Measurements from ENCODE around the gene MAT1A. TPM values are rescaled to one million over a fixed set of nuclear protein-coding genes. Genes with fewer than 3 reads are reported as not detected.
A peak's percentile ranks its signal among the peaks of the same experiment; 100 is the strongest.

The MAT1A gene
- total and polyA plus RNA-seq, 9 of the 15 experiments (the other 6 are each of a cell fraction or from before 2014, with no cell fraction given): 0.03 to 0.30 (median 0.11) TPM; not detected in 2

DNA sequence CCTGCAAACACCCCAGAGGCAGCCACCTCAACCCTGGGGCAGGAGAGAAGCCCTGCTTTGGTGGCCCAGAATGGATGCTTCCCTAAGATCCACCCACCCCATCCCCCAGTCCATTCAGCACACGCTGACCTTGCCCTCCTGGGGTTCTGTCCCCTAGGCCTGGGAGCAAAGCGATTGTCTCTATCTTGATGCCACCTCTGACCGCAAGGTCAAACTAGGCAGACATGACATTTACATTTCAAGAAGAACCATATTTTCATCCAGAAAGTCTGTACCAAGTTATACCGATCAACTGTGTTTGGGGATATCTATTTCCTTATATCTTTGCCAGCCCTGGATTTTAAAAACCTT, 23.0 kb downstream of the MAT1A start (continued):
- TF ChIP-seq, protein P1, sequence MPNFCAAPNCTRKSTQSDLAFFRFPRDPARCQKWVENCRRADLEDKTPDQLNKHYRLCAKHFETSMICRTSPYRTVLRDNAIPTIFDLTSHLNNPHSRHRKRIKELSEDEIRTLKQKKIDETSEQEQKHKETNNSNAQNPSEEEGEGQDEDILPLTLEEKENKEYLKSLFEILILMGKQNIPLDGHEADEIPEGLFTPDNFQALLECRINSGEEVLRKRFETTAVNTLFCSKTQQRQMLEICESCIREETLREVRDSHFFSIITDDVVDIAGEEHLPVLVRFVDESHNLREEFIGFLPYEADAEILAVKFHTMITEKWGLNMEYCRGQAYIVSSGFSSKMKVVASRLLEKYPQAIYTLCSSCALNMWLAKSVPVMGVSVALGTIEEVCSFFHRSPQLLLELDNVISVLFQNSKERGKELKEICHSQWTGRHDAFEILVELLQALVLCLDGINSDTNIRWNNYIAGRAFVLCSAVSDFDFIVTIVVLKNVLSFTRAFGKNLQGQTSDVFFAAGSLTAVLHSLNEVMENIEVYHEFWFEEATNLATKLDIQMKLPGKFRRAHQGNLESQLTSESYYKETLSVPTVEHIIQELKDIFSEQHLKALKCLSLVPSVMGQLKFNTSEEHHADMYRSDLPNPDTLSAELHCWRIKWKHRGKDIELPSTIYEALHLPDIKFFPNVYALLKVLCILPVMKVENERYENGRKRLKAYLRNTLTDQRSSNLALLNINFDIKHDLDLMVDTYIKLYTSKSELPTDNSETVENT (CRISPR knock-in tag; IDR thresholded peaks at IDR 0.05): no peak
- TF ChIP-seq EZH2 (IDR thresholded peaks at IDR 0.05; ENCODE audit: borderline replicate concordance, low read depth, low read length) (no peak), ZNF133 (CRISPR knock-in tag; IDR thresholded peaks at IDR 0.05) (no peak), TCF3 (CRISPR knock-in tag; IDR thresholded peaks at IDR 0.05) (peak; percentile 33; the same call in 1 of the 2 replicates), EHMT2 (IDR thresholded peaks at IDR 0.05) (no peak), PHB2 (IDR thresholded peaks at IDR 0.05; ENCODE audit: low read depth) (no peak), BHLHE40 (IDR thresholded peaks at IDR 0.05; ENCODE audit: low read length) (peak; percentile 26; the same call in 1 of the 2 replicates), MEF2D (tag; conservative IDR thresholded peaks at IDR 0.05; ENCODE audit: low read depth) (no peak), RAD21 (CRISPR knock-in tag; conservative IDR thresholded peaks at IDR 0.05 in 1 of 2, IDR thresholded peaks at IDR 0.05 in 1 of 2) (no peak), TAL1 (IDR thresholded peaks at IDR 0.05) (peak; percentile 19; the same call in 1 of the 2 replicates), RNF2 (IDR thresholded peaks at IDR 0.05) (peak; percentile 45; the same call in 1 of the 2 replicates), CREBBP (IDR thresholded peaks at IDR 0.05; ENCODE audit: low read depth, low read length) (no peak), U2AF1 (optimal IDR thresholded peaks at IDR 0.05; ENCODE audit: low read depth, low read length) (no peak), IRF2 (CRISPR knock-in tag; IDR thresholded peaks at IDR 0.05) (no peak)
- TF ChIP-seq, protein P2, sequence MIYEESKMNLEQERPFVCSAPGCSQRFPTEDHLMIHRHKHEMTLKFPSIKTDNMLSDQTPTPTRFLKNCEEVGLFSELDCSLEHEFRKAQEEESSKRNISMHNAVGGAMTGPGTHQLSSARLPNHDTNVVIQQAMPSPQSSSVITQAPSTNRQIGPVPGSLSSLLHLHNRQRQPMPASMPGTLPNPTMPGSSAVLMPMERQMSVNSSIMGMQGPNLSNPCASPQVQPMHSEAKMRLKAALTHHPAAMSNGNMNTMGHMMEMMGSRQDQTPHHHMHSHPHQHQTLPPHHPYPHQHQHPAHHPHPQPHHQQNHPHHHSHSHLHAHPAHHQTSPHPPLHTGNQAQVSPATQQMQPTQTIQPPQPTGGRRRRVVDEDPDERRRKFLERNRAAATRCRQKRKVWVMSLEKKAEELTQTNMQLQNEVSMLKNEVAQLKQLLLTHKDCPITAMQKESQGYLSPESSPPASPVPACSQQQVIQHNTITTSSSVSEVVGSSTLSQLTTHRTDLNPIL (CRISPR knock-in tag; IDR thresholded peaks at IDR 0.05): no peak
- TF ChIP-seq, protein P3, sequence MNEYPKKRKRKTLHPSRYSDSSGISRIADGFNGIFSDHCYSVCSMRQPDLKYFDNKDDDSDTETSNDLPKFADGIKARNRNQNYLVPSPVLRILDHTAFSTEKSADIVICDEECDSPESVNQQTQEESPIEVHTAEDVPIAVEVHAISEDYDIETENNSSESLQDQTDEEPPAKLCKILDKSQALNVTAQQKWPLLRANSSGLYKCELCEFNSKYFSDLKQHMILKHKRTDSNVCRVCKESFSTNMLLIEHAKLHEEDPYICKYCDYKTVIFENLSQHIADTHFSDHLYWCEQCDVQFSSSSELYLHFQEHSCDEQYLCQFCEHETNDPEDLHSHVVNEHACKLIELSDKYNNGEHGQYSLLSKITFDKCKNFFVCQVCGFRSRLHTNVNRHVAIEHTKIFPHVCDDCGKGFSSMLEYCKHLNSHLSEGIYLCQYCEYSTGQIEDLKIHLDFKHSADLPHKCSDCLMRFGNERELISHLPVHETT (CRISPR knock-in tag; conservative IDR thresholded peaks at IDR 0.05 in 1 of 2, IDR thresholded peaks at IDR 0.05 in 1 of 2): no peak
- TF ChIP-seq, protein P4, sequence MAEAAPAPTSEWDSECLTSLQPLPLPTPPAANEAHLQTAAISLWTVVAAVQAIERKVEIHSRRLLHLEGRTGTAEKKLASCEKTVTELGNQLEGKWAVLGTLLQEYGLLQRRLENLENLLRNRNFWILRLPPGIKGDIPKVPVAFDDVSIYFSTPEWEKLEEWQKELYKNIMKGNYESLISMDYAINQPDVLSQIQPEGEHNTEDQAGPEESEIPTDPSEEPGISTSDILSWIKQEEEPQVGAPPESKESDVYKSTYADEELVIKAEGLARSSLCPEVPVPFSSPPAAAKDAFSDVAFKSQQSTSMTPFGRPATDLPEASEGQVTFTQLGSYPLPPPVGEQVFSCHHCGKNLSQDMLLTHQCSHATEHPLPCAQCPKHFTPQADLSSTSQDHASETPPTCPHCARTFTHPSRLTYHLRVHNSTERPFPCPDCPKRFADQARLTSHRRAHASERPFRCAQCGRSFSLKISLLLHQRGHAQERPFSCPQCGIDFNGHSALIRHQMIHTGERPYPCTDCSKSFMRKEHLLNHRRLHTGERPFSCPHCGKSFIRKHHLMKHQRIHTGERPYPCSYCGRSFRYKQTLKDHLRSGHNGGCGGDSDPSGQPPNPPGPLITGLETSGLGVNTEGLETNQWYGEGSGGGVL (CRISPR knock-in tag; IDR thresholded peaks at IDR 0.05): no peak
- TF ChIP-seq, protein P5, sequence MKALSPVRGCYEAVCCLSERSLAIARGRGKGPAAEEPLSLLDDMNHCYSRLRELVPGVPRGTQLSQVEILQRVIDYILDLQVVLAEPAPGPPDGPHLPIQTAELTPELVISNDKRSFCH (CRISPR knock-in tag; IDR thresholded peaks at IDR 0.05): no peak
- TF ChIP-seq, protein P5 (tag; IDR thresholded peaks at IDR 0.05): peak; percentile 45; the same call in 1 of the 2 replicates
- TF ChIP-seq, protein P6, sequence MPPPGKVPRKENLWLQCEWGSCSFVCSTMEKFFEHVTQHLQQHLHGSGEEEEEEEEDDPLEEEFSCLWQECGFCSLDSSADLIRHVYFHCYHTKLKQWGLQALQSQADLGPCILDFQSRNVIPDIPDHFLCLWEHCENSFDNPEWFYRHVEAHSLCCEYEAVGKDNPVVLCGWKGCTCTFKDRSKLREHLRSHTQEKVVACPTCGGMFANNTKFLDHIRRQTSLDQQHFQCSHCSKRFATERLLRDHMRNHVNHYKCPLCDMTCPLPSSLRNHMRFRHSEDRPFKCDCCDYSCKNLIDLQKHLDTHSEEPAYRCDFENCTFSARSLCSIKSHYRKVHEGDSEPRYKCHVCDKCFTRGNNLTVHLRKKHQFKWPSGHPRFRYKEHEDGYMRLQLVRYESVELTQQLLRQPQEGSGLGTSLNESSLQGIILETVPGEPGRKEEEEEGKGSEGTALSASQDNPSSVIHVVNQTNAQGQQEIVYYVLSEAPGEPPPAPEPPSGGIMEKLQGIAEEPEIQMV (tag; conservative IDR thresholded peaks at IDR 0.05; ENCODE audit: low read depth): no peak

Measured in K562 (cell line).